HG02798 (cell line): Measurements from ENCODE around the gene AMPD3.

Experiments
- ATAC-seq: cut with Tn5 transposase; IDR thresholded peaks from one replicate; pipeline ENCODE4 v1.9.1; 2021; ENCODE audit warnings: mild to moderate bottlenecking; ENCODE audit not compliant: unreplicated experiment, poor library complexity

AMPD3 gene

GRCh38 chr11:10459029-10459970, 4.2 kb downstream of the AMPD3 start:
- peak; percentile 48 for ATAC-seq

- ATAC-seq = peak; percentile 30
Measured at GRCh38 chr11:10460611-10461275, 5.7 kb downstream of the AMPD3 start.

- ATAC-seq = no peak
Measured at GRCh38 chr11:10461276-10461790, 6.3 kb downstream of the AMPD3 start.

- no peak for ATAC-seq
Measured at GRCh38 chr11:10462746-10463300, 7.8 kb downstream of the AMPD3 start.

DNA sequence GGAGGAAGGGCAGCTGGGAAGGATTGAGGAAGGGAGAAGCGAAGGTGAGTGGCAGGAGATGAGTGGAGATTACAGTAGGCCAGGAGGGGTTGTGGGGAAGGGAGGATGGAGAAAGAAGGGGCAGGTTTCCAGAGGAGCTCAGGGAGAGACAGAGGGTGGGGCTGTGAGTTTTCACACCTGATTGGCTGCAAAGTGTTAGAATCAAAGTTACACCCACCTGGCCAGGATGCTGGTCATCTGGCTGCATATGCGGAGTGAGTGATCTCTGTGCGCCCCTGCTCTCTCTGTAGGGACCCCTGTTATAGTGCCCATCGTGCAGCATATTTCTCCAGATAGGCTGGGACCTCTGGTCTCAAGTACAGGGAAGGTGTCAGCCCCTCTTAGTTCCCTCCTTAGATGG, 18.3 kb downstream of the AMPD3 start:
- ATAC-seq = no peak

- no peak for ATAC-seq
Measured at GRCh38 chr11:10474551-10474950, 19.5 kb downstream of the AMPD3 start.

GRCh38 chr11:10476342-10476741, 21.3 kb downstream of the AMPD3 start:
- no peak for ATAC-seq

- no peak for ATAC-seq
Measured at GRCh38 chr11:10476927-10477689, 22.0 kb downstream of the AMPD3 start.

- ATAC-seq = no peak
Measured at GRCh38 chr11:10477690-10478046, 22.6 kb downstream of the AMPD3 start.

DNA sequence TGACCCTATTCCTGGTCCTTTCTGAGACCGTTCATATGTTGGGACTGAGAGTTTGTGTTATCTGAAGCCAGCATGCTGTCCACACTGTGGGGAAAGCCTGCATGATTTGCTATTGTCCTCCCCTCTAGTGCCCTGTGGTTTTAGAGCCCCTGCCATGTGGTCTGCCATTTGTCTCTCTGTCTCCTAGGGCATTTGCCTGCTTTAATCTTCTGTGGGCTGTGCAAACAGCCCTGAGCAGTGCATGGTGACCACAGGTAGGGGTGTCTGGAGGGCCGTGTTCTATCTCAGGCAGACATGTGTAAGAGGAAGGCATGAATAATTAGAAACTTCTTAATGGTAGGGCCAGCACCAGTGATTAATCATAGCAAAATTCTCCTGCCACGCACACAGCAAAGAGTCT, 23.0 kb downstream of the AMPD3 start:
- no peak for ATAC-seq

GRCh38 chr11:10478574-10479550, 23.8 kb downstream of the AMPD3 start:
- ATAC-seq = no peak

DNA sequence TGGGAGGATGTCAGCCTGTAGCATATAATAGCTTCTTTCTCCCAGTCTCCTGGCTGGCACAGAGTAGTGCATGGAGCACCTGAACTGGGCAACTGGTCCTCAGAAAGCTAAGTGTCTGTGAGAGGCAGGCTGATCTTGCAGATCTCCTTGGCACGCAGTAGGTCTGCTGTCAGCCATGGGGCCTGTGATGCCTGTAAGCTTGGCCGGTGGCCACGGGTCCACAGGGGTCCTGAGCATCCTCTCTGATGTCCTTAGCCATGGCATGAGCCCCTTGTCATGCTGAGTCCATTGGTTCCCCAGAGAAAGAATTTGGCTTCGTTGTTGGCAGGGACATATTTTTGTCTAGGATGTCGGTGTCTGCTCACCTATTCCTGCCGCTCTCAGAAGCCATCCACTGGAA, 25.0 kb downstream of the AMPD3 start:
- ATAC-seq = no peak

DNA sequence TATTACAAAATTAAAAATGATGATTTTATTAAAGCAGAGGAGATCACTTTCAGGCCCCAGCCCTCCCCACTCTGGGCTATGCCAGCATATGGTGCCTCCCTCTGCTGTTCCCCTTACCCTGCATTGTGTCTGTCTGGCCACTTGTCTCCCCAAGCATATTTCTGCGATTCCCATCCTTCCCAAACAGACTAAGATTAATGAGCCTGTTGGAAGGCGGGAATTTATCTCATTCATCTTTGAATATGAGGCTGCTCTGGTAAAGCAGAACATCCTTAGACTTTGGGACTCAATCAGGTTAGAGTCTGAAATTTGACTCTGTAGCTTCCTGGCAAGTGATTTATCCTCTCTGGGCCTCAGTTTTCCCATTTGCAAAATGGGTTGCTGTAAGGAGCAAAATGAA, 25.7 kb downstream of the AMPD3 start:
- no peak for ATAC-seq

GRCh38 chr11:10481560-10482349, 26.7 kb downstream of the AMPD3 start:
- no peak for ATAC-seq

GRCh38 chr11:10483174-10483573, 28.1 kb downstream of the AMPD3 start:
- no peak for ATAC-seq

DNA sequence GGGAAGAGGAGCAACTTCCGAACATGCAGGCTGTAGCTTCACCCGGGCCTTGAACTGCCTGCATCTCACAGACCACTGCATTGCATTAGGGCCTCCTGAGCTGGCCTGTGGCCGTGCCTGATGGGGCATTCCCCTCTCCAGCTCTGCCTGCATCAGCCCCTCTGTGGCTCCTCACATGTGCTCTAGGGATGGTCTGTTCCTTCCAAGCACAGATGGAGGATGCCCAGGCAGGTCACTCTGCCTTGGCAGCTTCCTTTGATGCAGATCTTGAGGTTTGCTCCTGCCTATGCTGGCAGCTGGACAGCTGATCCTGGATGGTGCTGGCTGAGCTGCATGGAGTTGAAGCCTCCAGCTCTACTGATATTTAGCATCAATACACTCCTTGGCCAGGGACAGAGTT, 28.5 kb downstream of the AMPD3 start:
- ATAC-seq = no peak

DNA sequence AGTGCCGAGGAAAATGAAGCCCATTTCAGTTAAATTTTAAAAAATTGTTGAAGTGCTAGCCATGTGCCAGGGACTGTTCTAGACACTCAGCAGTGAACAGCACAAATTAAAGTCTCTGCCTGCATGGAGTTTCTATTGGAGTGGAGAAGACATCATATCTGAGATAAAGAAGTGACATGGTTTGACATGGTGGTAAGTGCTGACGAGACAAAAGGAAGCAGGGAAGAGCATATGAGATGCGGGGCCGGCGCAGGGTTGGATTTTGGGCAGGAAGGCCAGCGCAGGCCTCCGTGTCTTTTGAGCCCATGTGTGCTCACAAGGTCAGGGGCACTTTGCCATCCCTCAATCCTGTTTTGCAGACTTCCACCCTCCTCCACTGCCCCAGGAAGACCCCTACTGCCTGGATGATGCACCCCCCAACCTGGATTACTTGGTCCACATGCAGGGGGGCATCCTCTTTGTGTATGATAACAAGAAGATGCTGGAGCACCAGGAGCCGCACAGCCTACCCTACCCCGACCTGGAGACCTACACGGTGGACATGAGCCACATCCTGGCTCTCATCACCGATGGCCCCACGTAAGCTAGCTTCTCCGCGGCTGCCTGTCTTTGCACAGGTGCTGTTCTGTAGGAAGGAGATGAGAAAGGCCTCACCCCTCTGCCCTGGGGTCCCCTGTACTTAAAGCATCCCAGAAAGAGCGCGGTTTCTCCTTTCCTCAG, 29.6 kb downstream of the AMPD3 start:
- no peak for ATAC-seq

DNA sequence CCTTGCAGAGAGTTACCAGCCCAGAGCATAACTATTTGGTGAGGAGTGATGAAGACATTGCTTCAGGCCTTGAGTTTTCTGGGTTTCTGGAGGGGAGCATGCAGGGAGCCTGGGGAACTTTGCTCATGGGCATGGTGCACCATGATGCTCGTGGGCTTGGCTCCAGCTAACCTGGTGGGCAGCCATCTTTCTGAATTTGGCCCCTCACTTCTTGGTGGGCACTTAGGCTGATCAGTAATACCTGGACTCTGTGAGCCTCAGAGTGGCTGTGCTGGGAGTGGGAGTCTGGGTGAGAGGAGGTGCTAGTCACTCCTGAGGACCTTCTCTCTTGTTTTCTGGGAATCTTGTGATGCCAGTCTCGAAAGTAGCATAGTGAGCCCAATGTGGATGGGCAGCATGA, 30.6 kb downstream of the AMPD3 start:
- ATAC-seq = no peak
